Measurements from ENCODE around the gene CLEC16A. TPM values are rescaled to one million over a fixed set of nuclear protein-coding genes. Genes with fewer than 3 reads are reported as not detected.

CLEC16A gene
- total and polyA plus RNA-seq, 9 of the 15 experiments (the other 6 are each of a cell fraction or from before 2014, with no cell fraction given): 1.00 to 22.3 (median 10.0) TPM

GRCh38 chr16:11100239-11100750, 155.9 kb downstream of the CLEC16A start (continued):
- TF ChIP-seq ZNF655 (CRISPR knock-in tag; IDR thresholded peaks at IDR 0.05) (no peak), BHLHE40 (IDR thresholded peaks at IDR 0.05; ENCODE audit: low read length) (no peak), DEAF1 (CRISPR knock-in tag; IDR thresholded peaks at IDR 0.05) (no peak), ZFP36 (IDR thresholded peaks at IDR 0.05; ENCODE audit: low read depth, low read length, partially characterized antibody) (peak; percentile 19), CBFB (CRISPR knock-in tag; IDR thresholded peaks at IDR 0.05) (0 out of 2 replicates have a peak, but pooled peaks have one; percentile 72), ZBTB49 (CRISPR knock-in tag; IDR thresholded peaks at IDR 0.05; ENCODE audit: borderline replicate concordance) (no peak), ZNF518B (CRISPR knock-in tag; IDR thresholded peaks at IDR 0.05) (no peak), MEF2D (tag; conservative IDR thresholded peaks at IDR 0.05; ENCODE audit: low read depth) (0 out of 2 replicates have a peak, but pooled peaks have one; percentile 26), MED1 (CRISPR knock-in tag; IDR thresholded peaks at IDR 0.05; ENCODE audit: borderline replicate concordance) (no peak), ATF1 (CRISPR knock-in tag; IDR thresholded peaks at IDR 0.05) (no peak), ATF1 (tag; IDR thresholded peaks at IDR 0.05) (no peak), EZH2 (IDR thresholded peaks at IDR 0.05; ENCODE audit: borderline replicate concordance, low read depth, low read length) (no peak), ELF1 (tag; IDR thresholded peaks at IDR 0.05) (no peak), PHB (CRISPR knock-in tag; IDR thresholded peaks at IDR 0.05) (no peak), ZBTB34 (CRISPR knock-in tag; IDR thresholded peaks at IDR 0.05) (no peak), DIDO1 (tag; IDR thresholded peaks at IDR 0.05; ENCODE audit: low read depth) (no peak), GABPA (tag; conservative IDR thresholded peaks at IDR 0.05; ENCODE audit: low read depth) (no peak), ARID2 (IDR thresholded peaks at IDR 0.05) (no peak), ZNF212 (CRISPR knock-in tag; IDR thresholded peaks at IDR 0.05) (no peak)

Measured in K562 (cell line).